Endometrial microvascular endothelial cells (primary cell): ENCODE measurements around the gene PFAS. TPM values are rescaled to one million over a fixed set of nuclear protein-coding genes. Genes with fewer than 3 reads are reported as not detected.

ENCODE experiments used
- total RNA-seq: library from RNA; depleted of rRNA; stranded (reverse); fragments of >200 nt; gene quantifications from one replicate; pipeline ENCODE4 v1.2.3, GENCODE V29; 2015; ENCODE audit errors: inconsistent ontology term

The PFAS gene
- total RNA-seq, 1 donor from 2014 or later = 55.1 TPM

Other genes with a start within 250 kb of the PFAS start
- not detected for gene GUCY2D, start 246.7 kb upstream of the PFAS start, total RNA-seq
- not detected for gene ALOX15B, start 210.2 kb upstream of the PFAS start, total RNA-seq
- not detected for gene ALOX12B, start 161.6 kb upstream of the PFAS start, total RNA-seq
- 0.19 TPM for gene ALOXE3, start 130.8 kb upstream of the PFAS start, total RNA-seq
- gene HES7, start 125.2 kb upstream of the PFAS start, total RNA-seq = not detected
- 20.4 TPM for gene PER1, start 96.9 kb upstream of the PFAS start, total RNA-seq
- 5.3 TPM for gene VAMP2, start 86.3 kb upstream of the PFAS start, total RNA-seq
- gene TMEM107, start 72.9 kb upstream of the PFAS start, total RNA-seq = 34.0 TPM
- 13.3 TPM for gene BORCS6, start 59.1 kb upstream of the PFAS start, total RNA-seq
- gene AURKB, start 38.7 kb upstream of the PFAS start, total RNA-seq = 100 TPM
- gene CTC1, start 1.2 kb upstream of the PFAS start, total RNA-seq = 17.7 TPM
- gene RANGRF, start 39.4 kb downstream of the PFAS start, total RNA-seq = 54.0 TPM
- 2.9 TPM for gene SLC25A35, start 46.1 kb downstream of the PFAS start, total RNA-seq
- gene ARHGEF15, start 61.0 kb downstream of the PFAS start, total RNA-seq = 64.0 TPM
- gene ODF4, start 90.6 kb downstream of the PFAS start, total RNA-seq = not detected
- 3,476 TPM for gene RPL26, start 133.9 kb downstream of the PFAS start, total RNA-seq
- gene RNF222, start 148.5 kb downstream of the PFAS start, total RNA-seq = not detected
- gene NDEL1, start 186.6 kb downstream of the PFAS start, total RNA-seq = 63.9 TPM